ENCODE measurements around the gene SFSWAP. TPM values are rescaled to one million over a fixed set of nuclear protein-coding genes. Genes with fewer than 3 reads are reported as not detected.
A peak's percentile ranks its signal among the peaks of the same experiment; 100 is the strongest.

SFSWAP gene
- total and polyA plus RNA-seq, 2 of the 8 experiments (the other 6 are each of a cell fraction or from before 2014, with no cell fraction given) = 36.5 to 49.5 TPM

DNA sequence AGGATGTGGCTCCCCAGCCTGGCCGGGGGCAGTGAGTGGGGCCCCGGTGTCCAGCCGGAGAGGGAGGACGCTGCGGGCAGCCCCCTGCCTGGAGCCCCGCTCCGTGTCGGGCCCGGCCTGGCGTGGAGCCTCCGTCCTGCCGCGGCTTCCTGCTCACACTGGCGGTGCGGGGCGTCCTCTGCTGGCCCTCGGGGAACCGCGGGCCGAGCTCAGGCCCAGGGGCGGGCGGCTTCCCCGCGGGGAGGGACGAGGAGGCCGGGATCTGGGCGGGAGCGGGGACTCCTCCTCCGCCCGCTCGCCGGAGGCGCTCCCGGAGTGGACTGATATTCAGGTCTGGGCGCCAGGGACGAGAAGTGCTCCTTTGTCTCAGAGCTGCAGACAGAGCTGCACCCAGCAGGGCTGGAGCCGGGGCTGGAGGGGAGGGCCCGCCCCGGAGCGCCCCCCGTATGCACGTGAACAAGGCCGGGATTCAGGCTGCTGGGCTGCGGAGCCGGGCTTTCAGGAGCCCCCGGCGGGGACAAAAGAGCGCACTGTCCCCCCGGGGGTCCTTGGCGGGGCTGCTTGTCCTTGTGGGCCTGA is 119.5 kb downstream of the SFSWAP start (continued):
- TF ChIP-seq GTF2F1 (IDR thresholded peaks at IDR 0.05; ENCODE audit: borderline replicate concordance, low read depth, low read length) (no peak), CTCF (IDR thresholded peaks at IDR 0.05; ENCODE audit: control extremely low read depth in 1 of 3, insufficient read depth in 1 of 3, low read depth in 1 of 3, low read length in 3 of 3) (peak in 2 of 3 experiments; percentile 31 to 53; a peak in 3 of 4 replicates), RAD21 (IDR thresholded peaks at IDR 0.05 in 1 of 2, conservative IDR thresholded peaks at IDR 0.05 in 1 of 2; ENCODE audit: low read depth in 2 of 2, low read length in 2 of 2) (peak; percentile 65 to 75), KDM4A (IDR thresholded peaks at IDR 0.05; ENCODE audit: low read depth, low read length, severe bottlenecking) (peak; percentile 60), RBBP5 (IDR thresholded peaks at IDR 0.05; ENCODE audit: borderline replicate concordance, low read depth, low read length) (peak; percentile 78)
